Naive B cell (primary cell): ENCODE measurements around the gene KMT2D. TPM values are rescaled to one million over a fixed set of nuclear protein-coding genes. Genes with fewer than 3 reads are reported as not detected.

ENCODE experiments used
- ATAC-seq, 2 donors: fragments of 150-1000 bp; cut with Tn5 transposase; 2 replicates each; pipeline ENCODE4 v1.10.0; 2021; ENCODE audit warnings: low read depth in 2 of 2, mild to moderate bottlenecking in 2 of 2, moderate library complexity in 2 of 2
- DNase-seq: peaks from one replicate; pipeline ENCODE4 v3.0.0; 2022
- H3K27ac Mint-ChIP-seq, 6 donors: one replicate each; pipeline ENCODE4 v1.8.0; 2020 to 2022; ENCODE audit warnings: mild to moderate bottlenecking in 6 of 6, mixed read lengths in 6 of 6, moderate library complexity in 5 of 6, inconsistent platforms in 2 of 6
- H3K27me3 Mint-ChIP-seq, 3 donors: one replicate each; pipeline ENCODE4 v1.8.0; 2021 to 2022; ENCODE audit warnings: mixed read lengths in 3 of 3, mild to moderate bottlenecking in 1 of 3
- H3K36me3 Mint-ChIP-seq, 2 donors: one replicate each; pipeline ENCODE4 v1.8.0; 2020 to 2022; ENCODE audit warnings: mixed read lengths in 2 of 2, inconsistent platforms in 1 of 2, mild to moderate bottlenecking in 1 of 2
- H3K4me1 Mint-ChIP-seq, 3 donors: one replicate each; pipeline ENCODE4 v1.8.0; 2020 to 2022; ENCODE audit warnings: mixed read lengths in 3 of 3, inconsistent platforms in 1 of 3, mild to moderate bottlenecking in 1 of 3, moderate library complexity in 1 of 3
- H3K4me3 Mint-ChIP-seq, 8 donors: one replicate each; pipeline ENCODE4 v1.8.0; 2020 to 2022; ENCODE audit warnings: mild to moderate bottlenecking in 8 of 8, mixed read lengths in 8 of 8, moderate library complexity in 8 of 8, inconsistent platforms in 2 of 8
- H3K9me3 Mint-ChIP-seq, 7 donors: one replicate each; pipeline ENCODE4 v1.8.0; 2020 to 2022; ENCODE audit warnings: mixed read lengths in 7 of 7, mild to moderate bottlenecking in 5 of 7, inconsistent platforms in 2 of 7, moderate library complexity in 1 of 7
- polyA plus RNA-seq, 6 donors: library from polyadenylated mRNA; unstranded; fragments of 300-500 nt; fragmentation: Illumina TruSeq; gene quantifications; one replicate each; pipeline ENCODE4 v1.2.3, GENCODE V29; 2021; ENCODE audit warnings: low read depth in 6 of 6

Gene KMT2D
- polyA plus RNA-seq: 10 to 100 TPM in 3 of 6 donors, 1 to 10 TPM in 3; 2.6 to 33.6 (median 9.7) TPM

GRCh38 chr12:49060237-49061156 lies at the start of gene KMT2D:
KMT2D (minus strand) TSS chr12:49060794; CDS start chr12:49055324, 5,470 bp downstream.
- Mint-ChIP-seq H3K4me3 (peak within 1 kb of the TSS; percentile 67 to 98 (median 96)), H3K4me1 (peaks cover 51 to 57% (median 52%) of the 10 kb centered on the region in 3 donors), H3K27ac (peak within 1 kb of the TSS; percentile 91 to 99 (median 98)), H3K9me3 (no peaks in the 10 kb centered on the region), H3K36me3 (peaks cover 0 to 5% of the 10 kb centered on the region in 2 donors), H3K27me3 (no peaks in the 10 kb centered on the region)
- ATAC-seq (peak; percentile 69 to 73), DNase-seq (peak; percentile 89)

- H3K4me3 Mint-ChIP-seq: peak overlapping the region; percentile 96 to 100 (median 98)
- H3K36me3 Mint-ChIP-seq: no peaks in the 10 kb centered on the region
- DNase-seq: no peak
- H3K4me1 Mint-ChIP-seq: peaks cover 40 to 57% (median 43%) of the 10 kb centered on the region in 3 donors
- no peaks in the 10 kb centered on the region for H3K9me3 Mint-ChIP-seq
- no peak for ATAC-seq
- H3K27ac Mint-ChIP-seq: peak overlapping the region; percentile 96 to 99 (median 98)
- no peaks in the 10 kb centered on the region for H3K27me3 Mint-ChIP-seq
Measured at GRCh38 chr12:49109641-49110463, 49.3 kb upstream of the KMT2D start.

GRCh38 chr12:49108958-49109404 lies 48.4 kb upstream of the KMT2D start:
- H3K27ac Mint-ChIP-seq: peak overlapping the region in 5 of 6 donors; percentile 41 to 99 (median 77)
- ATAC-seq (no peak), DNase-seq (no peak)
- H3K36me3 Mint-ChIP-seq: peaks cover 0 to 6% of the 10 kb centered on the region in 2 donors
- H3K27me3 Mint-ChIP-seq: no peaks in the 10 kb centered on the region
- H3K4me1 Mint-ChIP-seq: peaks cover 43 to 62% (median 48%) of the 10 kb centered on the region in 3 donors
- H3K9me3 Mint-ChIP-seq: no peaks in the 10 kb centered on the region
- peak overlapping the region; percentile 96 to 100 (median 98) for H3K4me3 Mint-ChIP-seq

- no peak for DNase-seq
- Mint-ChIP-seq H3K4me1 (peaks cover 39 to 54% (median 52%) of the 10 kb centered on the region in 3 donors), H3K36me3 (peaks cover 8 to 32% of the 10 kb centered on the region in 2 donors), H3K4me3 (peak overlapping the region in 2 of 8 donors; percentile 18 to 53), H3K27me3 (no peaks in the 10 kb centered on the region), H3K9me3 (no peaks in the 10 kb centered on the region), H3K27ac (peak overlapping the region in 3 of 6 donors; percentile 18 to 44 (median 39))
- no peak for ATAC-seq
Measured at GRCh38 chr12:49105504-49106084, 45.0 kb upstream of the KMT2D start.

GRCh38 chr12:49104822-49105221 lies 44.2 kb upstream of the KMT2D start:
- Mint-ChIP-seq H3K4me1 (peaks cover 33 to 50% (median 50%) of the 10 kb centered on the region in 3 donors), H3K27me3 (no peaks in the 10 kb centered on the region), H3K27ac (no peak overlapping the region), H3K9me3 (no peaks in the 10 kb centered on the region), H3K36me3 (peaks cover 8 to 39% of the 10 kb centered on the region in 2 donors), H3K4me3 (no peak overlapping the region)
- no peak for DNase-seq
- no peak for ATAC-seq

- no peak for DNase-seq
- ATAC-seq: no peak
- H3K27ac Mint-ChIP-seq: no peak overlapping the region
Measured at GRCh38 chr12:49100380-49100779, 39.8 kb upstream of the KMT2D start.

GRCh38 chr12:49098703-49099102 lies 38.1 kb upstream of the KMT2D start:
- Mint-ChIP-seq H3K4me1 (peaks cover 7 to 20% (median 13%) of the 10 kb centered on the region in 3 donors), H3K27ac (peak overlapping the region in 1 of 6 donors; percentile 17), H3K4me3 (no peak overlapping the region), H3K36me3 (peaks cover 24 to 32% of the 10 kb centered on the region in 2 donors), H3K27me3 (peaks cover 16 to 20% (median 18%) of the 10 kb centered on the region in 3 donors), H3K9me3 (no peaks in the 10 kb centered on the region)
- no peak for ATAC-seq
- DNase-seq: no peak

More at GRCh38 chr12:49100380-49100779, 39.8 kb upstream of the KMT2D start:
- Mint-ChIP-seq H3K4me1 (peaks cover 8 to 16% (median 9%) of the 10 kb centered on the region in 3 donors), H3K4me3 (no peak overlapping the region), H3K9me3 (no peaks in the 10 kb centered on the region), H3K36me3 (peaks cover 19 to 41% of the 10 kb centered on the region in 2 donors), H3K27me3 (peaks cover 2 to 4% (median 3%) of the 10 kb centered on the region in 3 donors)

GRCh38 chr12:49098035-49098451 lies 37.4 kb upstream of the KMT2D start:
- H3K9me3 Mint-ChIP-seq: no peaks in the 10 kb centered on the region
- ATAC-seq (peak; percentile 61 to 67), DNase-seq (peak; percentile 53)
- H3K4me1 Mint-ChIP-seq: peaks cover 7 to 22% (median 16%) of the 10 kb centered on the region in 3 donors
- no peak overlapping the region for H3K4me3 Mint-ChIP-seq
- peaks cover 24 to 26% of the 10 kb centered on the region in 2 donors for H3K36me3 Mint-ChIP-seq
- peak overlapping the region in 1 of 6 donors; percentile 4 for H3K27ac Mint-ChIP-seq
- peaks cover 20 to 25% (median 22%) of the 10 kb centered on the region in 3 donors for H3K27me3 Mint-ChIP-seq

GRCh38 chr12:49097381-49097780 lies 36.8 kb upstream of the KMT2D start:
- Mint-ChIP-seq H3K4me1 (peaks cover 7 to 25% (median 18%) of the 10 kb centered on the region in 3 donors), H3K27me3 (peaks cover 22 to 29% (median 27%) of the 10 kb centered on the region in 3 donors), H3K9me3 (no peaks in the 10 kb centered on the region), H3K4me3 (no peak overlapping the region), H3K27ac (no peak overlapping the region), H3K36me3 (peaks cover 24 to 25% of the 10 kb centered on the region in 2 donors)
- DNase-seq (no peak), ATAC-seq (no peak)

- DNase-seq (no peak), ATAC-seq (no peak)
- H3K4me3 Mint-ChIP-seq: peak overlapping the region in 5 of 8 donors; percentile 2 to 79 (median 23)
- peaks cover 27 to 48% (median 41%) of the 10 kb centered on the region in 3 donors for H3K4me1 Mint-ChIP-seq
- no peaks in the 10 kb centered on the region for H3K9me3 Mint-ChIP-seq
- peak overlapping the region in 3 of 6 donors; percentile 27 to 70 (median 63) for H3K27ac Mint-ChIP-seq
- H3K27me3 Mint-ChIP-seq: peaks cover 44 to 52% (median 50%) of the 10 kb centered on the region in 3 donors
- H3K36me3 Mint-ChIP-seq: peaks cover 4 to 16% of the 10 kb centered on the region in 2 donors
Measured at GRCh38 chr12:49094975-49095365, 34.4 kb upstream of the KMT2D start.

GRCh38 chr12:49094160-49094974 lies 33.8 kb upstream of the KMT2D start, which contains the start of gene DHH:
DHH (minus strand) TSS chr12:49094801; CDS start chr12:49094512, 289 bp downstream.
- Mint-ChIP-seq H3K27ac (peak within 1 kb of the TSS in 4 of 6 donors; percentile 27 to 70 (median 66)), H3K4me1 (peaks cover 32 to 48% (median 45%) of the 10 kb centered on the region in 3 donors), H3K4me3 (peak within 1 kb of the TSS; percentile 15 to 81 (median 44)), H3K27me3 (peaks cover 44 to 57% (median 54%) of the 10 kb centered on the region in 3 donors), H3K9me3 (no peaks in the 10 kb centered on the region), H3K36me3 (peaks cover 0 to 16% of the 10 kb centered on the region in 2 donors)
- DNase-seq (no peak), ATAC-seq (peak; percentile 17 to 24)

GRCh38 chr12:49093792-49094159 lies 33.2 kb upstream of the KMT2D start:
- Mint-ChIP-seq H3K9me3 (no peaks in the 10 kb centered on the region), H3K4me1 (peaks cover 32 to 50% (median 45%) of the 10 kb centered on the region in 3 donors), H3K27me3 (peaks cover 45 to 63% (median 56%) of the 10 kb centered on the region in 3 donors), H3K27ac (peak overlapping the region in 1 of 6 donors; percentile 69), H3K36me3 (peaks cover 0 to 16% of the 10 kb centered on the region in 2 donors), H3K4me3 (peak overlapping the region in 7 of 8 donors; percentile 29 to 81 (median 51))
- DNase-seq (no peak), ATAC-seq (no peak)
